ENCODE data around the gene SLC44A5. TPM values are rescaled to one million over a fixed set of nuclear protein-coding genes. Genes with fewer than 3 reads are reported as not detected.

Gene SLC44A5
- total RNA-seq = 0.22 and 0.25 TPM in 2 replicates

DNA sequence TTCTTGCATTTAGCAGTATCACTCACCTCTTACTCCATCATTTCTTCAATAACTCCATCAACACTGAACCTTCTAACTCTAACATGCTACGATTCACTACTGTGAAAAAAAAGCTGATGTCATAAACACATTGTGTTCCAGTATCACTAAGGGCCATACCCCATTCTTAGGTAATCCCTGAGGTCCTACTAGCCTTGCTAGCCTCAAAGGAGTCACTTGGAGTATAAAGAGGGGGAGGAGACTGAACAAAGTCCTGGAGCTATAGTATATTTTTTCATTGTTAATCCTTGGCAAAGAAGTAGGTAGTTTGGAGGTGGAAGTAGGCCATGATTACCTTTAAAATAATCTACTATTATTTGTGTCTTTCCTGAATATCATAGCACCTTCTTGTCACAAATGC, at the start of gene SLC44A5:
Gene SLC44A5 (minus strand): TSS at position 101 of the 400 bp plus-strand sequence. CDS start 69,667 bp downstream, outside the sequence.

Other genes starting within 250 kb of the SLC44A5 start
- 32.1 and 36.2 TPM in 2 replicates for gene ACADM, start 113.6 kb upstream of the SLC44A5 start, total RNA-seq
- gene RABGGTB, start 175.1 kb upstream of the SLC44A5 start, total RNA-seq = 114 and 163 TPM in 2 replicates
- 0.11 and 0.25 TPM in 2 replicates for gene MSH4, start 185.8 kb upstream of the SLC44A5 start, total RNA-seq

All from uterine smooth muscle cell (primary cell).